ENCODE measurements around the gene RCBTB1.
"Not testable (repeated sequence)": the region's sequence is repeated elsewhere in the genome, so short reads cannot be mapped to it uniquely, and the experiment has no call there.

The RCBTB1 gene

GRCh38 chr13:49585220-49586157, at the start of gene RCBTB1:
RCBTB1 (minus strand) TSS chr13:49585558; CDS start chr13:49567279, 18,279 bp downstream.
- peak; percentile 52 for DNase-seq (ENCODE audit: low read depth)

- DNase-seq (ENCODE audit: low read depth), result no peak
Observed at GRCh38 chr13:49633710-49634109, 48.4 kb upstream of the RCBTB1 start.

- DNase-seq (ENCODE audit: low read depth), result no peak
Observed at GRCh38 chr13:49632156-49632555, 46.8 kb upstream of the RCBTB1 start.

GRCh38 chr13:49630580-49630979, 45.2 kb upstream of the RCBTB1 start:
- no peak for DNase-seq (ENCODE audit: low read depth)

GRCh38 chr13:49629947-49630346, 44.6 kb upstream of the RCBTB1 start:
- no peak for DNase-seq (ENCODE audit: low read depth)

- no peak for DNase-seq (ENCODE audit: low read depth)
Observed at GRCh38 chr13:49629196-49629938, 44.0 kb upstream of the RCBTB1 start.

- DNase-seq (ENCODE audit: low read depth), result peak; percentile 39
Observed at GRCh38 chr13:49627831-49628652, 42.7 kb upstream of the RCBTB1 start, which contains the start of gene ARL11. ARL11 (plus strand) TSS chr13:49628507; CDS start chr13:49630448, 1,941 bp downstream.

GRCh38 chr13:49625392-49626079, 40.2 kb upstream of the RCBTB1 start:
- no peak for DNase-seq (ENCODE audit: low read depth)

- no peak for DNase-seq (ENCODE audit: low read depth)
Observed at GRCh38 chr13:49624229-49624628, 38.9 kb upstream of the RCBTB1 start.

- no peak for DNase-seq (ENCODE audit: low read depth)
Observed at GRCh38 chr13:49622174-49622946, 37.0 kb upstream of the RCBTB1 start.

- DNase-seq (ENCODE audit: low read depth), result no peak
Observed at GRCh38 chr13:49620170-49620621, 34.8 kb upstream of the RCBTB1 start.

GRCh38 chr13:49616676-49617065, 31.3 kb upstream of the RCBTB1 start:
- DNase-seq (ENCODE audit: low read depth), result no peak

- DNase-seq (ENCODE audit: low read depth), result no peak
Observed at GRCh38 chr13:49615836-49616675, 30.7 kb upstream of the RCBTB1 start.

- not testable (repeated sequence) for DNase-seq (ENCODE audit: low read depth)
Observed at GRCh38 chr13:49612042-49612441, 26.7 kb upstream of the RCBTB1 start.

- DNase-seq (ENCODE audit: low read depth), result no peak
Observed at GRCh38 chr13:49610176-49610575, 24.8 kb upstream of the RCBTB1 start.

- no peak for DNase-seq (ENCODE audit: low read depth)
Observed at GRCh38 chr13:49608651-49609331, 23.4 kb upstream of the RCBTB1 start.

- DNase-seq (ENCODE audit: low read depth), result no peak
Observed at GRCh38 chr13:49607761-49608160, 22.4 kb upstream of the RCBTB1 start.

GRCh38 chr13:49606747-49607648, 21.6 kb upstream of the RCBTB1 start:
- DNase-seq (ENCODE audit: low read depth), result peak; percentile 73
